ENCODE measurements around the gene IGFL2.
"Not testable (repeated sequence)": the region's sequence is repeated elsewhere in the genome, so short reads cannot be mapped to it uniquely, and the experiment has no call there.

Gene IGFL2

DNA sequence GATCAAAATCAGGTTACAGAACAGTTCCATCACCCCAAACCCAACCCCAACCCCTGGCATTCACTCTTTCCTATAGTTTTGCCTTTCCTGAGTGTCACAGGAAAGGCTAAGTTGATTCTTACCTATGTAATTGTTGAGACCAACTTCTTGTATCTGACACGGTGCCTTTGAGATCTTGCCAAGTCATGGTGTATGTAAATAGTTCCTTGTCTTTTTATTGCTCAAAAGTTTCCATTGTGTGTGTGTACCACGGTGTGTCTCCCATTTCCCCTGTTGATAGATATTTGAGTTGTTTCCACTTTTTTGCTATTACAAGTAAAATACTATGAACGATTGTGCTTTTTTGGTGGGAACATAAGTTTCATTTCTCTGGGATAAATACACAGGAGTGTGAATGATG lies 3.3 kb upstream of the IGFL2 start:
- no peak for DNase-seq

DNA sequence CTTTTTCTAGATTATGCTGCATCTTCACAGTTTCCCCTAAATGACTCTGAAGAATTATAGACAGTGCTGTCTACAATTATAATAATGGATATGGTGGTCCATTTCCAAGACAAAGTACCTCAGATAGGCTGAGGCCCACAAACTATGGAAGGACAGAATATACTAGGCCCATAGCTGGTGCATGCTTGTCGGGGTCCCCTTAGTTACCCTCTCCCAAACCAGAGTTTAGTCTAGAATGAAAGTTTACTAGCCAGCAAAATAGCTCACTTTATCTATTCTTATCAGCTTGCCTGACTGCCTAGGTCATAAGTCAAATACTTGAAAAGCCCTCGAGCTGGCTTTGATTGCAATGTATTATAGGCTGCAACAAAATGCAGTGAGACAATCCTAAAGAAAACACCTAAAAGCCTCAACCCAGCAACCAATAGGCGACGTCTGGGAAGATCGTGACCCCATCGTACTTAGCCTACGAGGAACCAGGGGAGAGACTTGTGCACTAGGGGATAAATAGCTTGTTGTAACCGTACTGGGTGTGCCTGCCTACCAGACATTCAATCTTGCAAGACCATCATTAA lies 785 bp upstream of the IGFL2 start:
- no peak for DNase-seq

DNA sequence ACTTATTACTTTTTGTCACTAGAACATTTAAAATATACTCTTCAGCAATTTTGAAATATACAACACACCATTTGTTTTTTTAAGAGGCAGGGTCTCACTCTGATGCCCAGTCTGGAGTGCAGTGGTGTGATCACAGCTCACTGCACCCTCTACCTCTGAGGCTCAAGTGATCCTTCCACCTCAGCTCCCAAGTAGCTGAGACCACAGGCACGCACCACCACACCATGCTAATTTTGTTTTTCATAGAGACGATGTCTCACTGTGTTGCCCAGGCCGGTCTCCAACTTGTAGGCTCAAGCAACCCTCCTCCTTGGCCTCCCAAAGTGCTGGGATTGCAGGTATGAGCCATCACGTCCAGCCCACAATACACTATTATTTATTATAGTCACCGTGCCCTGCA lies 2.6 kb downstream of the IGFL2 start:
- DNase-seq: no peak

DNA sequence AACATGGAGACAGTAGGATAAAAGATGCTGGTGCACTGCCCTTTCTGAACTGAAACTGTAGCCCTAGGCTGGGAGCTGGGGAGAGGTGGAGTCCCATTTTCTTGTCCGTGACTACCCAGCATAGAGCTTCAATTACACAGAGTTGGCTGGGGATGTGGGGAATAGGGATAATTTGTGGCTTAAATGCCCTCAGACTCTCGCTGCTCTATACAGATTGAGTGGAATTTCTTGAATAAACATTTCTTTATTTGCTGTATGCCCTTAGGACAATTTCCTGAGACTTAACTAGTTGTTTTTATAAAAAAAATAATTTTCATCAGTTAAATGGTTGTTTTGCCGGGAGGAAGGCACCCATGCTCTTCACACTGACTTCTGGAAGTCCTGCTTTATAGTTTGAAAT lies 7.2 kb downstream of the IGFL2 start:
- no peak for DNase-seq

DNA sequence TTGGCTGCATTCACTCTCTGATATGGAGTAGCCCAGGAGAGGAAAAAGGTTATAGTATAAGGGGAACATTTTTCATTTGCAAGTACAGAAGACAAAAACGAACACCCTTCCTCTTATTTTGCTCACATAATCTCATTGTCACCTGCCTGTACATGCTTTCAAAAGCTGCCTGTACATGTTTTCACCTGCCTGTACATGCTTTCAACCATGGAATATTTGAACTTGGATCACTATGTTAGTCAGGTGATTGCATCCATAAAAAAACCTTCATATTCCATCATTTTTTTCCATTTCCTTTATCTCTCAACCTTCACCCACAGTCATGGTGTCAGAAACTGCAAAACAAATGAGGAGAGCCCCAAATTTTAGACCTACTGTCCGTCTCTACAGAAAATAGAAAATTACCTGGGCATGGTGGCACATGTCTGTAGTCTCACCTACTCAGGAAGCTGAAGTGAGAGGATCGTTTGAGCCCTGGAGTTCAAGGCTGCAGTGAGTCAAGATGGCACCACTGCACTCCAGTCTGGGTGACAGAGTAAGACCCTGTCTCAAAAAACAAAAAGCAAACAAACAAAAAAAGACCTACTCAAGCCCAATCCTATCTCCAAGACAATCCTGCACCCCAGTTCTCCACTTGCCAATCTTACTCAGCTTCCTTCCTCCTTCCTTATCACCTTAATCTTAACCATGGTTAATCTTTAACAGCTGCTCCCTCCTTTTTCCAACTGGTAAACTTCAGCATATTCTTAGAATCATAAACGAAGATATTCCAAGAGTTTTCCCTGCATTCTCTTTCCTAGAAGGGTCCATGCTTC lies 11.6 kb downstream of the IGFL2 start:
- no peak for DNase-seq

DNA sequence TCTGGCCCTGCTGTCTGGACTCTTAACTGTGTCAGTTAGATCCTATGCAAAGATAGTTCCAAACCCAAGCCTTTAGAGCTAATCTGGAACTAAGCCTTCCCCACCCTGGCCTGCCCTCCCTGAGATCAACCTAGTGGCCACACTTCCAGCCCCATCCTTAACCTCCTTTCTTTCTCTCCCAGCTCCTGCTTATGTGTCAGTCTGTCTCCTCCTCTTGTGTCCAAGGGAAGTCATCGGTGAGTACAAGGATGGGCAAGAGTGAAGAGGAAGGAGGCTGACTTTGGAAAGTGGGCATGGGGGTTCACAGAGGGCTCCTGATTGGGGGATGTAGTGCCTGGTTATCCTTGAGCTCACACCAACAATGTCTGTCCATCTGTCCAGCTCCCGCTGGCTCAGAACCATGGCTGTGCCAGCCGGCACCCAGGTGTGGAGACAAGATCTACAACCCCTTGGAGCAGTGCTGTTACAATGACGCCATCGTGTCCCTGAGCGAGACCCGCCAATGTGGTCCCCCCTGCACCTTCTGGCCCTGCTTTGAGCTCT lies 12.3 kb downstream of the IGFL2 start:
- DNase-seq: no peak

DNA sequence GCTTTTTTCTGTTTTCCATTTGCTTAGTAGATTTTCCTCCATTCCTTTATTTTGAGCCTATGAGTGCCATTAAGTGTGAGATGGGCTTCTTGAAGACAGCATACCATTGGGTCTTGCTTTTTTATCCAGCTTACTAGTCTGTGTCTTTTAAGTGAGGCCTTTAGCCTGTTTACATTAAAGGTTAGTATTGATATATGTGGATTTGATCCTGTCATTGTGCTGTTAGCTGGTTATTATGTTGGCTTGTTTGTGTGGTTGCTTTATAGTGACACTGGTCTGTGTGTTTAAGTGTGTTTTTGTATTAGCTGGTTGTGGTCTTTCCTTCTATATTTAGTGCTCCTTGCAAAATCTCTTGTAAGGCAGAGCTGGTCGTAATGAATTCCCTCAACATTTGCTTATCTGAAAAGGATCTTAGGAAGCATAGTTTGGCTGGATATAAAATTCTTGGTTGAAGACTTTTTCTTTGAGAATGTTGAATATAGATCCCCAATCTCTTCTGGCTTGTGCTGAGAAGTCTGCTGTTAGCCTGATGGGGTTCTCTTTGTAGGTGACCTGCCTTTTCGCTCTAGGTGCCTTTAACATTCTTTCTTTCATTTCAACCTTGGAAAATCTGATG lies 13.7 kb downstream of the IGFL2 start:
- not testable (repeated sequence) for DNase-seq

DNA sequence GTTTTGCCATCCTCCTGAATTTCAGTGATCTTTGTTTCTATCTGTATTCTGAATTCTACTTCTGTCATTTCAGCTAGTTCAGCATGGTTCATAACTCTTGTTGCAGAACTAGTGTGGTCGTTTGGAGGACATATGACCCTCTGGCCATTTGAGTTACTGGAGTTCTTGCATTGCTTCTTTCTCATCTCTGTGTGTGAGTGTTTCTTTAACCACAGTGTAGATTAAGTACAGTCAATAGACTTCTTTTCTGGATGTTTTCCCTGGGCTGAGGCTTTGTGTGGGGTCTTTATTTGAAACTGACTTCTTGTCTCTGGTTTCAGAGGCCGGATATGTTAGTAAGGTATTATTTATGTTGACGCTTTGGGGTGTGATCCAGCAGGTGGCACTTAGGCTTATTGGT lies 14.7 kb downstream of the IGFL2 start:
- DNase-seq: no peak

DNA sequence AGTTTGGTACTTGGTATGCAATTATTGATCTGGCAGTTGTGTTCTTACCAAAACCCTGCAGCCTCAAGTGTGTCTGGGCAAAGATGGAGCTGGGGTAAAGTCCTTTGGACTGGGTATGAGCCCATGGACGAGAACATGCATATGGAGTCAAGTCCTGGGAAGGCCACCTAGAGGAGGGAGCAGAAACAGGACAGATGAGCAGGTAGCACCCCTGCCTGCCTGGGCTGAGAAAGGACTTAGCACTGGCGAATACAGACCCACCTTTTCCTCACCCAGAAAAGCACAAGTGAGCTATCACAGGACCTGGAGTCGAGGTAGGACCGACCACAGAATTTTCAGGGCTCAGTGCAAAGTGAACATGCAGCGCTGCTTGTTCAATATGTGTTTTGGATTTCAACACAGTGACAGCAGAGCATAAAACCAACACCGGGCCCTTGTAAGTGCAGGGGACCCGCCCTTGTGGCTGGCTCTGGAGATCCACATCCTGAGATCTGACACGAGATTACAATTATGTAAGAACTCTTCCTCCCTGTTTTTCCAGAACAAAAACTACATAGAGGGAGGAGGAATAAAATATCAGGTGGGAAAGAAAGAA lies 25.9 kb downstream of the IGFL2 start:
- DNase-seq: no peak

DNA sequence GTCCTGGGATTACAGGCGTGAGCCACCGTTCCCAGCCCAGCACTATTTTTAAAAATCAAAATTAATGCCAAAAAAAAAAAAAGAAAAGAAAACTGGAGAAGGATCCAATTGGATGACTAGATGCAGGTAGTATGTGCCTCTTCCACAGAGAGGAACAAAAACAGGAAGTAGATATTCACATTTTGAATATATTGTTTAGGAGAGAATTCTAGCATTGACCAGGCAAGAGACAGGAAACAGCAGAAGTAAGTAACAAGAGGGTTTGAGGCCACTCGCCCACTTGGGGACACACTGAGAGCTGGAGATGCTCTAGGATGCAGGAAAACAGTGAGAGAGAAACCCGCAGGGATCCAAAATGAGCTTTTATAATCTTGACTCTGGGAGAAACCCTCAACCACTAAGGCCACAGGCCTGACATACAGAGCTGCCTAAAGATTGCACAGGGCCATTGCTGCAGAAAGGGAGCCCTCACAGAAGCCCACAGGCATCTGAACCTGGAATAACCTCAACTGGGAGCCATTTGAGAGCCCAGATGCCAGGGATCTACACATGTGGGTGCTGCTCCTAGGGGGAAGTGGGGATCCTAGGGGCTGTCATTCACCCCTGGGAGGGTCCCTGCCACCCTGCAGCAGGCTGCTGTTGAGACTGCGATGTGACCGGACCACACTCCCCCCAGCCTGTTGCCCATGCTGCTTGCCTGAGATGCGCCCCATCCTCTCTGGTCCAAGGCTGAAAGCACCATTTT lies 28.2 kb downstream of the IGFL2 start:
- no peak for DNase-seq

DNA sequence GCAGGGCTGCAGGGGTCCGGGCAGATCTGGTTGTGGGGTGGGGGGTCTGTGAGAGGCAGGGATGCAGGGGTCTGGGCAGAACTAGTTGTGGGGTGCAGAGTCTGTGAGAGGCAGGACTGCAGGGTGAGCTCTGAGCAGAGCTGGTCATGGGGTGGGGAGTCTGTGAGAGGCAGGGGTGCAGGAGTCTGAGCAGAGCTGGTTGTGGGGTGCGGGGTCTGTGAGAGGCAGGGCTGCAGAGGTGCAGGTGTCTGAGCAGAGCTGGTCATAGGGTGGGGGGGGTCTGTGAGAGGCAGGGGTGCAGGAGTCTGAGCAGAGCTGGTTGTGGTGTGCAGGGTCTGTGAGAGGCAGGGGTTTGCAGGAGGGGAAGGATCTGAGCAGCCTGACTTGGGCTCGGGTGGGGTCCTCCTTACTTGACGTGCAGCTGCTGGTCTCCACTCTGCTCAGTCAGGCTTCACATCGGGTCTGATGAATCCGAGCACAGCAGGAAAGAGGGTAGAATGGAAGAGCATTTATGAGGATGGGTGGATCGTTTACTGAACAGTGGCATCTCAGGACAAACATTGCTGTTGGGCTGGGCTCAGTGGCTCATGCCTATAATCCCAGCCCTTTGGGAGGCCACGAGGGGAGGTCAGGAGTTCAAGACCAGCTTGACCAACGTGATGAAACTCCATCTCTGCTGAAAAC lies 31.2 kb downstream of the IGFL2 start:
- no peak for DNase-seq

DNA sequence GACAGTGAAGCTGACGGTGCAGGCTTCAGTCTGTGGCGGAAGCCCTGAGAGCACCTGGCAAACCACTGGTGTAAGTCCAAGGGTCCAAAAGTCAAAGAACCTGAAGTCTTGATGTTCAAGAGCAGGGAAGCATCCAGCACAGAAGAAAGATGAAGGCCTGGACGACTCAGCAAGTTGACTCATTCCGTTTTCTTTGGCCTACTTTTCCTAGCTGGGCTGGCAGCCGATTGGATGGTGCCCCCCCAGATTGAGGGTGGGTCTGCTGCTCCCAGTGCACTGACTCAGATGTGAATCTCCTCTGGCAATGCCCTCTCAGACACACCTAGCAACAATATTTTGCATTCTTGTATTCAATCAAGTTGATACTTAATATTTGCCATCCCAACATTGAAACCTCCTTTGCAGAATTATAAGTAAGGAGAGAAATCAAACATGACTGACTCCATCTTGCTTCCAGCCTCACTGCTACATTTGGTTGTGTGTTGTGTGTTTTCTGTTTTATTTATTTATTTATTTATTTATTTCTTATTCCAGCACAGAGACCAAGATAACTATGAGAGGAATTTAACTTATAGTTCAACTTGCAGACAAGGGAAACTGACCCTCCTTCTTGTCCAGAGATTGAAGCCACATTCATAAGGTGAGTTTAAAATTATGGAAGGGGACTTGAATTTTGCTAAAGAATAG lies 32.8 kb downstream of the IGFL2 start:
- DNase-seq: no peak

DNA sequence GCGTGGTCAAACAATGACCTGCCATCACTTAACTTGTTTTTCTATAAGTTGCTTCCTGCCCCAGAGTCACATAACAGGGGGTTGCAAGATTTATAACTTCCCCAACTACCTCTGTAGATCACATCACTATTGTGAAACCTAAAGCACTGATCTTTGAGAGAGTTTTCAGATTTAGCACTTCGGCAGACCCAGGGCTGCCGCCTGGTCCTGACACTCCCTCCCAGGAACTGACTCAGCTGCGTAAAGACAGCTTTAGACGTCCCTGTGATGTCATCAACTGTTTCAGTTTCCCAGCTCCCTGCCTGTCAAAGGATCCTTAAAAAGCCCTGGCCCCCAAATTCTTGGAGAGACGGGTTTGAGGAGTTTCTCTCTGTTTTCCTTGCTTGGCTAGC lies 33.3 kb downstream of the IGFL2 start:
- no peak for DNase-seq

DNA sequence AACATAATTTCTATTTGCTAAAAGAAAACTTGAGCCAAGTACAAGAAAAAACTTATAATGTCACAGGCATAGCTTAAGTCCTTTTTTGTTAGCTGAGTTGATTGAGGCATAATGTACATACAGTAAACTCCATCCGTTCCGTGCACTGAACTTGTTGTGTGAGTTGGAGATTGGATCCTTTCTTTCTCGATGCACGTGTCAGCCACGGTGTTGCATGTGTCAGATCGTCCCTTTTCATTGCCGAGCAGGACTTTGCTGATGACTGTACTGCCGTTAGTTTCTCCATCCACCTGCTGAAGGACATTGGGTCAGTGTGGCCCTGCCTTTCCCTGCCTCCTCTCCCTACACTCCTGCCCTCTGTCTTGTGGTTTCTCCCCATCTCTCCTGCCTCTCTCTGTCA lies 34.4 kb downstream of the IGFL2 start:
- DNase-seq: no peak

DNA sequence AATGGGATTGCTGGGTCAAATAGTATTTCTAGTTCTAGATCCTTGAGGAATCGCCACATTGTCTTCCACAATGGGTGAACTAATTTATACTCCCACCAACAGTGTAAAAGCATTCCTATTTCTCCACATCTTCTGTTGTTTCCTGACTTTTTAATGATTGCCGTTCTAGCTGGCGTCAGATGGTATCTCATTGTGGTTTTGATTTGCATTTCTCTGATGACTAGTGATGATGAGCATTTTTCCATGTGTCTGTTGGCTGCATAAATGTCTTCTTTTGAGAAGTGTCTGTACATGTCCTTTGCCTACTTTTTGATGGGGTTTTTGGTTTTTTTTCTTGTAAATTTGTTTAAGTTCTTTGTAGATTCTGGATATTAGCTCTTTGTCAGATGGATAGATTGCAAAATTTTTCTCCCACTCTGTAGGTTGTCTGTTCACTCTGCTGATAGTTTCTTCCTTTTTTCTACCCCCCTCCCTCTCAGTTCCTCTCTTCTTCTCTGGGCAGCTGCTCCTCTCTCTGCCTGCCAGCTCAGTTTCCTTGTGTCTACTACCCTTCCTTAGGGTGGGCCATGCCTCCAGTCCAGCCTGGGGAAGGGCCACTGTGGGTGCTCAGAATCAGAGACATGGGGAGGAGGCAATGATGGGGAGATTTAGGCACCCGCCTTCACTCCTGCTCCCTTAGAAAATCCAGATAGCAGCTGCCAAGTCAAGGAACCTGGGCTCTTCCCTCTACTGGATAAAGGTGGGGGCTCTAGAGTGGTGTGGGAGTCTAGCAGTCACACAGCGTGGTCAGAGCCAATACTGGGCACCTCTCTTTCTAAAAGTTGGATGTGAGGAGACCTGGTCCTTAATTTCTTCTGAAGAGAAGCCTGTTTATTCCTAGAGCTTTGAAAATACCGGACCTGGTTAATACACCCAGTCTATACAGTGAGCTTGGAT lies 37.0 kb downstream of the IGFL2 start:
- not testable (repeated sequence) for DNase-seq

DNA sequence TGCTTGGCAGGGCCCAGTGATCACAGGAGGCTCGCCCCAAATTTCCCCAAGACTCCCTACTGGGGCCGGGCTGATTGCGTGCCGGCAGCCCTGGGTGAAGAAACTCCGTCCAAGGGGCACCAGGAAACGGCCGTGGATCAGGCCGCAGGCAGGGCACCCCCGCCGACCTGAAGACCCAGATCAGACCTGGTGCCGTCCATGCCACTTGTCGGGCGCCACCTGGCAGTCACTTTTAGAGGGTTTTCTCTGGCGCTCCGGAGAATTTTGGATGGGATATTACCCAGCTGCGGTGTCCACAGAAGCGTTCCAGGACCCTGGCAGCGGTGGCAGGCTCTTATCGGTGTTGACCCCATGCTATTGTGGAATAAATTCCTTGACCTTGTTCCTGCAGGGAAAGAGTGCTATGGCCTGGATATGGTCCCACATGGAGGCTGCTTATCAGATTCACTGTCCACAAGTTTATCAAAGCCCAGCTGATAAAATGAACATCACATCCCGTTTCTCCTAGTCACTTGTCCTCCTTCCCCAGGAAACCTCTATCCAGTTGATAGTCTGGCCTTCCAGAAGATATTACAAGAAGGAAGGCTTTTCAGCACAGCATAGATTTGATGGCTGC lies 38.2 kb downstream of the IGFL2 start:
- no peak for DNase-seq

DNA sequence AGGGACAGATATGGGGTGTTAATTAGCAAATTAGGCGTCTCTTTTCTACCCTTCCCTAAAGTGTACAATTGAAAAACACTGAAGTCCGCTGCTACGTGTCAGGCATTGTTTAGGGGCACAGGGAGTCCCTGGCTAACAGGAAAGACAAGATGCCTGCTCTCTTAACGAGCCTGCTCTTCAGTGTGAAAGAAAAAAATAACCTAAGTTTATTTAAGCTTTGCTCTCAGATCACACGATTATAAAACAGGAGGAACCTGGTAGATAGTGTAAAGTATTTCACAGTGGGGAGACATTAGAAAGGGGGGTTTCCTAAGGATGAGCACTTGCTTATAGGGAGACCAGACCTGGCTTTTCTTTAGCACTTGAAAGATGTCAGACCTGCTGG lies 38.7 kb downstream of the IGFL2 start:
- DNase-seq: no peak

DNA sequence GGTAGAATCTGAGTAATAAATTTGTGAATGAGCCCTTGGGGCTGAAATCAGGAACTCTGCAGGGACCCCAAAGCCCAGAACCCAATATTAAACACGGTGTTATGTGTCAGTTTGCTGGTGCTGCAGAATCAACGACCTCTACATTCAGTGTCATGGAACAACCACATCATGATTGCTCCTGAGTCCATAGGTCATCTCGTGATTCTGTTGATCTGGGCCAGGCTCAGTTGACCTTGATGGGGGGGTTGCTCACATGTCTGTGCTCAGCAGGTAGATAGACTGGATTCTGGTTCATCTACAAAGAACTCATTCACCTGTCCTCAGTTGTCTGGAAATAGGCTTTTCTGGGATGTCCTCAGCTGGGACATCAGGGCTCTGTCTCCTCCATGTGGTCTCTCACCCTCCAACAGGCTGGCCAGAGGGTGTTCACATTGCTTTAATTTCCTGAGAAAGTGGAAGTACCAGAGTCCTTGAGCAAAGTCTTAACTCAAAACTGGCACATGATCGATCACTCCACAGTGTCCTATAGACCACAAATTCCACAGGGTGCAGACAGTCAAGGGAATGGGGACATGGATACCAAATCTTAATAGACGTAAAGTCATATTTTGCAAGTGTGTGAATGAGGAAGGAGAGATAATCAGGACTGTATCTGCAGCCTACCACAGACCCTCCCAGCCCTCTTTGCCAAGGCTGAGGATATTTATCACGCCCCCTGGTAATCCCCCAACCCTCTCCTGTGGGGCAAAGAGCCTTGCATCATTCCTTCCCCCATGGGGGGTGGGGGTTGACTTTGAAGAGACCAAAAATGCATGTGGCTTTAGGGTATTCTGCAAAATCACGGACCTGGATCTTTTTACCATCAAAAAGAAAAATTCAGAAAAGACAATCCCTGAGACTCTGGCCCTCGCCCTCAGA lies 42.2 kb downstream of the IGFL2 start:
- DNase-seq: no peak

DNA sequence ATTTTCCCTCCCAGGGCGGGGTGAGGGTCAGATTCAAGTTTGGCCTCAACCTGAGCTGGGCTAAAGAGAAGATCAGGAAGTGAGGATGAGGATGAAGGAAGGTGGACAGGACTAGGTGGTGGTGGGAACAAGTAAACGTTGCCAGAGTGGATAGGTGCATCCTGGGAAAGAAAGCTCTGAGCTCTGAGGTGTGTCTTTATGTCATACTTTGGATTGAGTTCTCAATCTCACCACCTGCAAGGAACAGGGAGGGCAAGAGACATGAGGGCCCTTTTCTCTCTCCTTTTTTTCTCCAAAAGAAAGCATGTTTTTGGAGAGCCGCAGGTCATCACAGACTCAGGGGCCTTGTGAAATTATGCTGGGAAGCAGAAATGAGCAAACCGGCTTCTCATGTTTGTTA lies 43.3 kb downstream of the IGFL2 start:
- no peak for DNase-seq
